SK-N-SH treated with all-trans-retinoic acid at 6 μM for 48 hours (cell line): Measurements from ENCODE around the gene ZNF749.

Experiments used
- PATZ1 ChIP-seq: fragments of 250-450 bp; sonication (Bioruptor Pico); IDR thresholded peaks from 2 replicates; pipeline ENCODE4 v1.8.0; 2020; ENCODE audit warnings: mild to moderate bottlenecking, moderate library complexity, borderline replicate concordance
- ZFP30 ChIP-seq: fragments of 450-650 bp; formaldehyde crosslinking; IDR thresholded peaks from 2 replicates; pipeline ENCODE4 v1.5.0; 2022; ENCODE audit warnings: mild to moderate bottlenecking, moderate library complexity
- ZNF565 ChIP-seq: fragments of 450-650 bp; formaldehyde crosslinking; conservative IDR thresholded peaks from 2 replicates; pipeline ENCODE4 v1.5.0; 2020; ENCODE audit warnings: low read depth, mild to moderate bottlenecking, moderate library complexity

DNA sequence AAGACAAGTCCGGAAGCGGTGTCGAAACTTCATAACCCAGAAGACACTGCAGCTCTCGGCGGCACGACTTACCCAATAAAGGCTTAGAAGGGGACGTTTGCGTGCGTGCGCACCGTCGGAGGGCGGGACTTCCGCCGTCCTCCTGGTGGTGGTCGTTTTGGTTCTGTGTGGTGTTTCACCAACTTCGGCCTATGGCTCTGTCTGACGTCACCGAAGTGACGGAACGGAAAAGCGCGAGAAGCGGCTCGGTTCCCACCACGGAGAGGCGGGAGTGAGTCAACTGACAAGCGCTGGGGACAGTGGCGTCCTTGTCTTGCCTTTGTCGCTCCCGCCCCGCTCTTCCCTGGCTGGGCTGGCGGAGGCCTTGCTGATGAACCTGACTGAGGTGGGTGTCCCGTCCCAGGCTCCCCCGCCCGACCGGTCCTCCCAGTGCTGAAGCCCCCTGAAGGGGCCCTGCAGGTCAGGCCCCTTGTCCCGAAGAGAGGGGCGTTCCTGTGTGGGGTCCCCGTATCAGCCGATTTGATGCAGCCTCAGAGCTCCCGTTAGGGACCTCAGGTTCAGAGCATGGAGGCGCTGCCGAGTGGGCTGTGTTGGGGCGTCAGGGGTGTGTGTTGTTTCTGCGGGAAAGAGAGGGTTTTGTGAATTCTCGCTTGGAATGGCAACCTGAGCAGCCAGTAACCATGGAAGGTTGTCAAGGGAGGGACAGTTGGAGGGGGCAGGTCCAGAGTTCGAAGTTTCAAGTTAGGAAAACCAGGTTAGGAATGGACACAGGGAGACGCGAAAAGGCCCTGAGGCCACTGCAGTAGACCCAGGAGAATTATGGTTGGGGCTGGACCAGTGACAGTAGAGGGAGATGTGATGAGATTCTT is 45.2 kb upstream of the ZNF749 start, which contains the start of gene ZNF548:
- TF ChIP-seq ZFP30 (CRISPR knock-in tag): no peak
- no peak for TF ChIP-seq ZNF565
- TF ChIP-seq PATZ1: no peak
